Muscle layer of colon (tissue), 2 donors: ENCODE results near the gene KIF16B.

ENCODE experiments used
- H3K27ac ChIP-seq: one replicate; pipeline ENCODE4 v1.7.0; 2013; ENCODE audit warnings: low read depth, mild to moderate bottlenecking, low read length, moderate library complexity
- H3K27me3 ChIP-seq, 2 donors: one replicate each; pipeline ENCODE4 v1.7.0; 2013; ENCODE audit warnings: low read length in 2 of 2, mild to moderate bottlenecking in 2 of 2; ENCODE audit not compliant: insufficient read depth in 2 of 2, control insufficient read depth in 1 of 2
- H3K36me3 ChIP-seq: one replicate; pipeline ENCODE4 v1.7.0; 2013; ENCODE audit warnings: mild to moderate bottlenecking, low read length; ENCODE audit not compliant: insufficient read depth
- H3K4me1 ChIP-seq: one replicate; pipeline ENCODE4 v1.7.0; 2013; ENCODE audit warnings: mild to moderate bottlenecking, low read length; ENCODE audit not compliant: insufficient read depth
- H3K4me3 ChIP-seq, 2 donors: one replicate each; pipeline ENCODE4 v1.7.0; 2013; ENCODE audit warnings: low read length in 2 of 2, low read depth in 1 of 2, mild to moderate bottlenecking in 1 of 2, moderate library complexity in 1 of 2
- H3K9ac ChIP-seq: one replicate; pipeline ENCODE4 v1.7.0; 2013; ENCODE audit warnings: low read length
- H3K9me3 ChIP-seq: one replicate; pipeline ENCODE4 v1.7.0; 2013; ENCODE audit warnings: mild to moderate bottlenecking, low read length
- donor health status: abdominal sarcoma.
- donor health status: Adenocarcinoma of cecum.

KIF16B gene

GRCh38 chr20:16427571-16427970 is 145.7 kb downstream of the KIF16B start:
- no peak overlapping the region for H3K27ac ChIP-seq
- H3K36me3 ChIP-seq = peaks cover 10% of the 10 kb centered on the region
- no peak overlapping the region for H3K9ac ChIP-seq
- H3K27me3 ChIP-seq = no peaks in the 10 kb centered on the region
- H3K4me3 ChIP-seq = no peak overlapping the region
- H3K4me1 ChIP-seq = no peaks in the 10 kb centered on the region
- no peaks in the 10 kb centered on the region for H3K9me3 ChIP-seq

- Histone ChIP-seq H3K36me3 (peaks cover 10% of the 10 kb centered on the region), H3K27ac (no peak overlapping the region), H3K27me3 (no peaks in the 10 kb centered on the region), H3K4me1 (no peaks in the 10 kb centered on the region), H3K9ac (no peak overlapping the region), H3K9me3 (no peaks in the 10 kb centered on the region), H3K4me3 (no peak overlapping the region)
These were observed 148.5 kb downstream of the KIF16B start for GRCh38 chr20:16424780-16425179.

DNA sequence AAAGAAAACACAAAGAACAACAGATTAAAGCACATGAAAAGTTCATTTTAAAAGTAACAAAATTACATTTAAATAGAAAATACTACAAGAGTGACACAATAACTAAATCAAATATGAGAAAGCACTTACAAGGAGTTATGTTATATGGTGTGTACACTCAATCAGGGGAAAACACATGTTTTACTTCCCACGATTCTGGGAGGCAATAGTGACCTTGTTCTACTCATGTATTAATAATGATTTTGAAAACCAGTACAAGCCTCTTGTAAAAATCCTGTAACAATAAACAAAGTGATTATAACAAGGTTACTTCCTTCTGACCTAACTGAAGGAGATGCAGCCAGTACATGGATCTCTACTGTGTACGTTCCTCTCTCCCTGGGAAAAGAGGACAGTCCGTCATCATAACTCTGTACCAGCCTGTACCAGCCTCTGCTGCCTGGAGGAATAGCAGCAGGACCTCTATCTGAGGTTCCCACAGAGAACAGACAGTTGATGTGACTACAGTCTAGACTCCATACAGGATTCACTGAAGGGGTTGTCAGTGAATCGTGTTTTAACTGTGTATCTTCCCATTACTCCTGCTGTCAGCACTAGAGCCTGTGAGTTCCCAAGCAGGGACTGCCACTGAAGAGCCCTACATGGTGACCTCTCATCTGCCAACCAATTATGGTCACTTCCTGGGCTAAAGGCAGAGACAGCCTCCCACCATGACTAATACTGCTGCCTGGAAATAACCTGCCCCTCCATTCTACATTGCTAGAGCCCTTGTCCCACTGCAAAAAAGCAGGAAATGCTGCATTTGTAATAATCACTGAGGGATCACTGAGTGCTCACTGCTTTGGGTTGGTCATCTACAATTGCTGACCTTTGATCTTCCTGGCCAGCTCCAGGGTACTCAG is 149.7 kb downstream of the KIF16B start:
- H3K27ac ChIP-seq = no peak overlapping the region
- no peak overlapping the region for H3K9ac ChIP-seq
- no peak overlapping the region for H3K4me3 ChIP-seq
- no peaks in the 10 kb centered on the region for H3K27me3 ChIP-seq
- no peaks in the 10 kb centered on the region for H3K9me3 ChIP-seq
- H3K36me3 ChIP-seq = peaks cover 10% of the 10 kb centered on the region
- no peaks in the 10 kb centered on the region for H3K4me1 ChIP-seq

DNA sequence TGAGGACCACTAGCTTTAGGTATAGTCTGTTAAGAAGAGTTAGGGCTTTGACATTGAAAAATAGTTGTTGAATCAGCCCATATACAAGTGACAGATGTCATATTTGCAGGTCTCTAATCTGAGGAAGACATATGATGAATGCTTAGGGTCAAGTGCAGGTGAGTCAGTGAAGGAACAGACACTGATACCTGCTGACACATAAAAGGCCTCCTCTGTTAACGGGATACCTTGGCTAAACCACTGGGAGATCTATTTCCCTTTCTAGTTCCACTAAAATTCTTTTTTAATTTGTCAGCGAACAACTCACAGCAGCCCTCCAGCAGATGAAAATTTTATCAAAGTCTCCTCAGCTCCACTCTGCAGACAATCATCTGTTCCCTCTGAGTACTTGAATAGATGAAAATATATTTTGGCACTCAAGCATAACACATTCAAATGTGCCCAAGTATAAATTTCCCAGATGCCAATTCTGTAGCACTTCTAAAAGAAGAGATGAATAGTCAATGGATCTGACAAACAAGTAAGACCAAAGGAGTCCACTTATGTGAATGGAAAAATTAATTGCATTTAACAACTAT is 154.0 kb downstream of the KIF16B start:
- Histone ChIP-seq H3K4me1 (no peaks in the 10 kb centered on the region), H3K36me3 (no peaks in the 10 kb centered on the region), H3K27ac (no peak overlapping the region), H3K9me3 (no peaks in the 10 kb centered on the region), H3K27me3 (no peaks in the 10 kb centered on the region), H3K9ac (no peak overlapping the region), H3K4me3 (no peak overlapping the region)

GRCh38 chr20:16418616-16419015 is 154.6 kb downstream of the KIF16B start:
- Histone ChIP-seq H3K4me3 (no peak overlapping the region), H3K36me3 (no peaks in the 10 kb centered on the region), H3K9ac (no peak overlapping the region), H3K27ac (no peak overlapping the region), H3K27me3 (no peaks in the 10 kb centered on the region), H3K9me3 (no peaks in the 10 kb centered on the region), H3K4me1 (no peaks in the 10 kb centered on the region)

DNA sequence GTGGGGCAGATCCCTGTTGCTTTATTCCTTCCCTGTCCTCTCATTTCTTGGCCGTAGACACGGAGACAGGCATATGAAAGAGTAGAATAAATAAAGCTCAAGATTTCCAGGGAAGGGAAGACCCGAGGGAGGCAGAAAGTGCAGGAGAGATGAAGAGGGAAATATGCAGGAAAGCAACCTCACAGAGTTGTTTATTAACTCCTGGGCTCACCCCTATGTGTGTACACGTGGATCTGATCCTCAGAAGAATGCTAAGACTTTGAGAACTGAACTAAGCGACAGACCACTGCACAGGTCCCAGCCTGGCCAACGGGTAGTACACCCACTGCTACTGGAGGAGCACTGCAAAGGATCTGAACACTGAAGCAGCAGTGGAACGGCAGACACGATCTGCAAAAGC is 156.2 kb downstream of the KIF16B start:
- Histone ChIP-seq H3K4me1 (no peaks in the 10 kb centered on the region), H3K9ac (no peak overlapping the region), H3K27me3 (no peaks in the 10 kb centered on the region), H3K36me3 (peaks cover under 1% of the 10 kb centered on the region), H3K9me3 (no peaks in the 10 kb centered on the region), H3K27ac (no peak overlapping the region), H3K4me3 (no peak overlapping the region)

- Histone ChIP-seq H3K36me3 (peaks cover 8% of the 10 kb centered on the region), H3K27me3 (no peaks in the 10 kb centered on the region), H3K27ac (no peak overlapping the region), H3K4me1 (no peaks in the 10 kb centered on the region), H3K9ac (no peak overlapping the region), H3K9me3 (no peaks in the 10 kb centered on the region), H3K4me3 (no peak overlapping the region)
These were observed 157.9 kb downstream of the KIF16B start for GRCh38 chr20:16415071-16416053.

GRCh38 chr20:16412906-16413305 is 160.3 kb downstream of the KIF16B start:
- no peaks in the 10 kb centered on the region for H3K4me1 ChIP-seq
- H3K27ac ChIP-seq = no peak overlapping the region
- no peak overlapping the region for H3K4me3 ChIP-seq
- H3K9me3 ChIP-seq = no peaks in the 10 kb centered on the region
- no peak overlapping the region for H3K9ac ChIP-seq
- H3K36me3 ChIP-seq = peaks cover 8% of the 10 kb centered on the region
- no peaks in the 10 kb centered on the region for H3K27me3 ChIP-seq

GRCh38 chr20:16411361-16411760 is 161.9 kb downstream of the KIF16B start:
- Histone ChIP-seq H3K36me3 (peaks cover 8% of the 10 kb centered on the region), H3K4me1 (no peaks in the 10 kb centered on the region), H3K9ac (no peak overlapping the region), H3K27me3 (no peaks in the 10 kb centered on the region), H3K4me3 (no peak overlapping the region), H3K27ac (no peak overlapping the region), H3K9me3 (no peaks in the 10 kb centered on the region)

DNA sequence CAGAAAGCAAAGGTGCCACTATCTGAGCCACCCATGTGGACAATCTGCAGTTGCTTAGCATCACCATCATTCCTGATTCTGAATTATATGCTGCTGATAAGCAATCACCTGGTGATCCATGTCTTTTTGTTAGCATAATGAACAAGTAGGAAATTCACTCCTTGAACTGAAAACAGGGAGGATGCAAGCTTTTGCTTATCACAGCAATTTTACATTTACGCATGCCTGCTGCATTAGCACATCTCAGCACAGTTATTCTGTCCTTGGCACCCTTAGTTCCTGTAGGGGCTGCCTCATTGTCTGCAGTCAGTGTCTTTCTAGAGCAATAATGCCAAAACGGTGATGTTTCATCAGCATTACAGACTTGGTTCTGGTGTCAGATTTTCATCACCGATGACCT is 162.6 kb downstream of the KIF16B start:
- Histone ChIP-seq H3K4me3 (no peak overlapping the region), H3K27ac (no peak overlapping the region), H3K4me1 (no peaks in the 10 kb centered on the region), H3K36me3 (peaks cover 15% of the 10 kb centered on the region), H3K9me3 (no peaks in the 10 kb centered on the region), H3K27me3 (no peaks in the 10 kb centered on the region), H3K9ac (no peak overlapping the region)

- no peak overlapping the region for H3K27ac ChIP-seq
- no peaks in the 10 kb centered on the region for H3K27me3 ChIP-seq
- H3K9ac ChIP-seq = no peak overlapping the region
- H3K9me3 ChIP-seq = no peaks in the 10 kb centered on the region
- H3K36me3 ChIP-seq = peaks cover 26% of the 10 kb centered on the region
- no peak overlapping the region for H3K4me3 ChIP-seq
- no peaks in the 10 kb centered on the region for H3K4me1 ChIP-seq
These were observed 164.3 kb downstream of the KIF16B start for GRCh38 chr20:16408981-16409380.
